Caco-2 (cell line): ENCODE measurements around the gene GTF3C1. TPM values are rescaled to one million over a fixed set of nuclear protein-coding genes. Genes with fewer than 3 reads are reported as not detected.

ENCODE experiments used
- BruUV-seq: library from RNA; stranded (reverse); fragments of 400-500 nt; replicated peaks from 2 replicates; lab custom pipeline; 2021; lab: Mats Ljungman, UMichigan
- CTCF ChIA-PET: fragments of 300-600 bp; sonication (Branson Sonifier 250); formaldehyde crosslinking; loops from one replicate; lab custom pipeline; 2022; ENCODE audit warnings: antibody characterized with exemption; lab: Charles Lee
- POLR2A ChIA-PET: fragments of 300-600 bp; sonication (Branson Sonifier 250); formaldehyde crosslinking; loops from one replicate; lab custom pipeline; 2022; ENCODE audit warnings: antibody characterized with exemption; lab: Charles Lee
- DNase-seq, 2 experiments: peaks; one replicate each; pipeline versions ENCODE4 v3.0.0 to v3.0.0-alpha.2; 2020 to 2022
- H3K27me3 ChIP-seq: replicated peaks from 2 replicates; pipeline ENCODE4 v1.6.0; 2011; ENCODE audit warnings: low read length; ENCODE audit not compliant: control insufficient read depth, insufficient read depth
- H3K36me3 ChIP-seq: 2 replicates; pipeline ENCODE4 v1.5.1; 2011; ENCODE audit warnings: low read length; ENCODE audit not compliant: control insufficient read depth, insufficient read depth
- H3K4me1 ChIP-seq: fragments of 250-450 bp; sonication (Bioruptor Pico); 2 replicates; pipeline ENCODE4 v1.5.1; 2020; ENCODE audit warnings: mild to moderate bottlenecking
- H3K4me3 ChIP-seq: 2 replicates; pipeline ENCODE4 v1.5.1; 2011; ENCODE audit warnings: low read depth, mild to moderate bottlenecking, control low read depth, low read length
- H3K9me3 ChIP-seq: fragments of 250-450 bp; sonication (Bioruptor Pico); 2 replicates; pipeline ENCODE4 v1.5.1; 2020; ENCODE audit warnings: mild to moderate bottlenecking, moderate library complexity
- H3K27ac Mint-ChIP-seq: one replicate; pipeline ENCODE4 v1.8.0; 2022; ENCODE audit warnings: mixed read lengths; ENCODE audit not compliant: unreplicated experiment
- H3K27me3 Mint-ChIP-seq: one replicate; pipeline ENCODE4 v1.8.0; 2022; ENCODE audit warnings: mixed read lengths; ENCODE audit not compliant: insufficient read depth, unreplicated experiment
- H3K36me3 Mint-ChIP-seq: one replicate; pipeline ENCODE4 v1.8.0; 2022; ENCODE audit warnings: mild to moderate bottlenecking, mixed read lengths; ENCODE audit not compliant: insufficient read depth, unreplicated experiment
- H3K4me1 Mint-ChIP-seq: one replicate; pipeline ENCODE4 v1.8.0; 2022; ENCODE audit warnings: low read depth, mixed read lengths; ENCODE audit not compliant: unreplicated experiment
- H3K4me3 Mint-ChIP-seq: one replicate; pipeline ENCODE4 v1.8.0; 2022; ENCODE audit warnings: mild to moderate bottlenecking, moderate library complexity, mixed read lengths; ENCODE audit not compliant: unreplicated experiment
- H3K9me3 Mint-ChIP-seq: one replicate; pipeline ENCODE4 v1.8.0; 2022; ENCODE audit warnings: mixed read lengths; ENCODE audit not compliant: unreplicated experiment
- intact Hi-C: fragments of 100-400 bp; cut with micrococcal nuclease; formaldehyde crosslinking; loops from one replicate; pipeline ENCODE4 v1.10.0; 2022; ENCODE audit not compliant: unreplicated experiment
- total RNA-seq: library from RNA; stranded (reverse); gene quantifications from 2 replicates; pipeline ENCODE4 v1.2.3, GENCODE V29; 2022
- TF ChIP-seq, protein P1 (sequence below), 2 experiments: fragments of 200-600 bp in 1 of 2; IDR thresholded peaks; 1 replicate in 1 of 2; 2 replicates in 1 of 2; pipeline versions ENCODE4 v1.5.1 to v1.8.0; 2011 to 2022; ENCODE audit warnings: antibody characterized with exemption in 1 of 2, control low read depth in 1 of 2, inconsistent platforms in 1 of 2, low read depth in 1 of 2, low read length in 1 of 2, mild to moderate bottlenecking in 1 of 2, moderate library complexity in 1 of 2; ENCODE audit not compliant: insufficient read depth in 1 of 2, severe bottlenecking in 1 of 2, unreplicated experiment in 1 of 2

Gene GTF3C1
- total RNA-seq, 1 experiment from 2014 or later = 67.7 TPM

DNA sequence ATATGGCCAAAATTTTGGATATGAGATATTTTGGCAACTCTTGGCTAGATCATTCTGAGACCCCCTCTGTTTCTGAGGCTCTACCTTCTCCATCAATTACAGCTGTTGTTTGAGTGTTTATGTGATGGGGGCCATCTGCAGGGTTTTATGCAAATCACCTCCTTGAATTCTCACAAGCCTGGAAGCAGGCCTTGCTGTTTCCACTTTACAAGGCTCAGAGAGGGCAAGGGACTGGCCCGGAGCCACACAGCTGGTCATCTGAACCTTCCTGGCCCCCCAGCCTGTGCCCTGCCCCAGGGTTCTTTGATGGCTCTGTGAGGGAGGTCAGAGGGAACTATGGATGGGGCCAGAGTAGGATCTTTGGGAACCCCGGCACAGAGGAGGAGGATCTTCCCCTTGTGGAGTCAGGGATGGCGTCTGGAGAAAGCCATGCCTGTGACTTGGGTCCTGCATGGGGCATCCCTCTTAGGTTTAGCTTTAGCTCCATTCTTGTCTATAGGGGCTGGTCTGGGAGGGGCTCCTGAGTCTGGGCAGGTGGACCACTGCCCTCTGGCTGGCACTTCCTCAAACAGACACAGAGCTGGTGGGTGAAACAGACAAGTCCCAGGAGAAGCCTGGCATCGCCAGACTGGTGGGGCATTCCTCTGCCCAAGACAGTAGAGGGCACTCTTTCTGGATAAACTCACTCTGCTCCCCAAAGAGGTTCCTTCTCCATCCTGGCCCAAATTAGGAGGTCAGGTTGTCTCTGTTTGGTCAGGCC lies 121.5 kb downstream of the GTF3C1 start:
- Mint-ChIP-seq H3K27me3 (peaks cover 5% of the 10 kb centered on the region), H3K4me1 (no peaks in the 10 kb centered on the region), H3K9me3 (no peaks in the 10 kb centered on the region), H3K4me3 (no peak overlapping the region), H3K36me3 (no peaks in the 10 kb centered on the region), H3K27ac (no peak overlapping the region)
- no TSS peak for BruUV-seq
- TF ChIP-seq, protein P1, sequence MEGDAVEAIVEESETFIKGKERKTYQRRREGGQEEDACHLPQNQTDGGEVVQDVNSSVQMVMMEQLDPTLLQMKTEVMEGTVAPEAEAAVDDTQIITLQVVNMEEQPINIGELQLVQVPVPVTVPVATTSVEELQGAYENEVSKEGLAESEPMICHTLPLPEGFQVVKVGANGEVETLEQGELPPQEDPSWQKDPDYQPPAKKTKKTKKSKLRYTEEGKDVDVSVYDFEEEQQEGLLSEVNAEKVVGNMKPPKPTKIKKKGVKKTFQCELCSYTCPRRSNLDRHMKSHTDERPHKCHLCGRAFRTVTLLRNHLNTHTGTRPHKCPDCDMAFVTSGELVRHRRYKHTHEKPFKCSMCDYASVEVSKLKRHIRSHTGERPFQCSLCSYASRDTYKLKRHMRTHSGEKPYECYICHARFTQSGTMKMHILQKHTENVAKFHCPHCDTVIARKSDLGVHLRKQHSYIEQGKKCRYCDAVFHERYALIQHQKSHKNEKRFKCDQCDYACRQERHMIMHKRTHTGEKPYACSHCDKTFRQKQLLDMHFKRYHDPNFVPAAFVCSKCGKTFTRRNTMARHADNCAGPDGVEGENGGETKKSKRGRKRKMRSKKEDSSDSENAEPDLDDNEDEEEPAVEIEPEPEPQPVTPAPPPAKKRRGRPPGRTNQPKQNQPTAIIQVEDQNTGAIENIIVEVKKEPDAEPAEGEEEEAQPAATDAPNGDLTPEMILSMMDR (IDR thresholded peaks at IDR 0.05; ENCODE audit: insufficient read depth in 1 of 2, low read depth in 1 of 2, low read length in 1 of 2, severe bottlenecking in 1 of 2, unreplicated experiment in 1 of 2) = no peak
- H3K27me3 ChIP-seq = no peaks in the 10 kb centered on the region
- H3K9me3 ChIP-seq = no peaks in the 10 kb centered on the region
- CTCF ChIA-PET = no interaction called here
- no peaks in the 10 kb centered on the region for H3K4me1 ChIP-seq
- DNase-seq = no peak
- intact Hi-C loops = no loop called here
- POLR2A ChIA-PET = no interaction called here
- no peaks in the 10 kb centered on the region for H3K36me3 ChIP-seq
- no peak overlapping the region for H3K4me3 ChIP-seq

DNA sequence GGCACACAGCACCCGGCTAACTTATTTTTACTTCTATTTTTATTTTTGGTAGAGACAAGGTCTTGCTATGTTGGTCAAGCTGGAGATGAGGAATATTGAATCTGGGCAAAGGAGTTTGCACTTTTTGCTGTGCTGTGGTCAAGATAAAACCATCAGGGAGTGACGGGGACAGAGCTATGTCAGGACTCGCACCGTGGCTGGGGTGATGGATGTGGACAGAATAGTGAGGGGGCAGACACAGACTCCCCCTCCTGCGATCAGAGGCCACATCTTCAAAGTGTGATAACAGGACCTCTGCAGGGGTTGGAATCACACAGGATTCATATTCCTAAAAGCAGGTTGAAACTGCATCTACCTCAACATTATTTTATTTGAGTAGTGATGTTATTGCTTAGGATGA lies 122.2 kb downstream of the GTF3C1 start:
- H3K27ac Mint-ChIP-seq = no peak overlapping the region
- POLR2A ChIA-PET = no interaction called here
- CTCF ChIA-PET = no interaction called here
- no peaks in the 10 kb centered on the region for H3K36me3 ChIP-seq
- DNase-seq = no peak
- no peaks in the 10 kb centered on the region for H3K27me3 ChIP-seq
- H3K4me3 ChIP-seq = no peak overlapping the region
- H3K36me3 Mint-ChIP-seq = no peaks in the 10 kb centered on the region
- TF ChIP-seq, protein P1 (IDR thresholded peaks at IDR 0.05; ENCODE audit: insufficient read depth in 1 of 2, low read depth in 1 of 2, low read length in 1 of 2, severe bottlenecking in 1 of 2, unreplicated experiment in 1 of 2) = no peak
- BruUV-seq = no TSS peak
- peaks cover 3% of the 10 kb centered on the region for H3K9me3 Mint-ChIP-seq
- intact Hi-C loops = no loop called here
- peaks cover 5% of the 10 kb centered on the region for H3K27me3 Mint-ChIP-seq
- no peak overlapping the region for H3K4me3 Mint-ChIP-seq
- no peaks in the 10 kb centered on the region for H3K4me1 Mint-ChIP-seq
- no peaks in the 10 kb centered on the region for H3K4me1 ChIP-seq
- peaks cover 2% of the 10 kb centered on the region for H3K9me3 ChIP-seq

DNA sequence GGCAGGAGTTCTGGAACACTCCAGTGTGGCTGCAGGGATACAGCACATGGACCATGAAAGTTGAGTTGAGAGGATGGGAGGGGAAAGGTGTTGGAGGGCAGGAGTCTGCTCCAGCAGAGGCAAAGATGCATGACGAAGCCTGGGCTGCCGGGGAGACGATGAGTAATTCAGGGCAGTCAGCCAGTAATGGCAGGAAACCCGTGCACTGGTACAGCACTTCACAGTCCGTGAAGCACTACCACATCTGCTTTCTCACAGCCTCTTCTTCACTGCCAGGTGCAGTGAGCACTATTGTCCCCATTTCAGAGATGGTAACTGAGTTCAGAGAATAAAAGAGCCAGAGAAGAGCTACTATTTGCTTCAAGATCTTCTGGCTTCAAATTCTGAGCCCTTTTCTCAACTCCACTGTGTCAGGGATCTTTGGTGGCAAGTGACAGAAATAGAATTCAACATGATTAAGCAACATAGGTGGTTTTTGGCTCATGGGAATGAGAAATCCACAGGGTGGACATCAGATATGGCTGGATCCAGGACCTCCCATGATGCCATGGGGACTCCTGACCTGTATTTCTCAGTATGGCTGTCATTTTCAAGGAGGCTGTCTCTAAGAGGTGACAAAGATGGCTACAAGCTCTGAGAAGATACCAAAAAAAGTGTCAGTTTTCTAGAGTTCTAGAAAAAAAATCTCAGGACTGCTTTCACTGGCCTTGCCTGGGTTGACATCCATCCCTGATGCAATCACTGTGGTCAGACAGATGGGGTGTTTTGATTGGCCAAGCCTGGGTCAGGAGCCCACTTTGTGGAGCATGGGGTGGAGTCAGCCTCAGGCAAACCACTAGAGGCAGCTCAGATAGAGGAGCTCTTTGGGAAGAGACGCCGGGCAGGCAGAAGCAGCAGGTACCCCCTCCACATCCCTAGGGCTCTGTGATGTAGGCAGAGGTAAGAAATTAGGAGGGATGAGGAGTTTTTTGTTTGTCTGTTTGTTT lies 123.0 kb downstream of the GTF3C1 start:
- H3K9me3 Mint-ChIP-seq = peaks cover 11% of the 10 kb centered on the region
- H3K27me3 ChIP-seq = no peaks in the 10 kb centered on the region
- peaks cover 5% of the 10 kb centered on the region for H3K27me3 Mint-ChIP-seq
- BruUV-seq = no TSS peak
- peaks cover 10% of the 10 kb centered on the region for H3K9me3 ChIP-seq
- ChIA-PET POLR2A (no interaction called here), CTCF (no interaction called here)
- intact Hi-C loops = no loop called here
- DNase-seq = peak in 1 of 2 experiments; percentile 23
- TF ChIP-seq, protein P1 (IDR thresholded peaks at IDR 0.05; ENCODE audit: insufficient read depth in 1 of 2, low read depth in 1 of 2, low read length in 1 of 2, severe bottlenecking in 1 of 2, unreplicated experiment in 1 of 2) = no peak
- H3K36me3 Mint-ChIP-seq = no peaks in the 10 kb centered on the region
- H3K4me3 ChIP-seq = no peak overlapping the region
- no peak overlapping the region for H3K27ac Mint-ChIP-seq
- no peaks in the 10 kb centered on the region for H3K36me3 ChIP-seq
- no peak overlapping the region for H3K4me3 Mint-ChIP-seq
- H3K4me1 Mint-ChIP-seq = no peaks in the 10 kb centered on the region
- no peaks in the 10 kb centered on the region for H3K4me1 ChIP-seq
